SIG-M5 (cell line): Measurements from ENCODE around the gene ARHGAP9.

Experiments used
- DNase-seq: peaks from one replicate; lab custom pipeline; 2025; lab: John Stamatoyannopoulos, UW

Gene ARHGAP9

DNA sequence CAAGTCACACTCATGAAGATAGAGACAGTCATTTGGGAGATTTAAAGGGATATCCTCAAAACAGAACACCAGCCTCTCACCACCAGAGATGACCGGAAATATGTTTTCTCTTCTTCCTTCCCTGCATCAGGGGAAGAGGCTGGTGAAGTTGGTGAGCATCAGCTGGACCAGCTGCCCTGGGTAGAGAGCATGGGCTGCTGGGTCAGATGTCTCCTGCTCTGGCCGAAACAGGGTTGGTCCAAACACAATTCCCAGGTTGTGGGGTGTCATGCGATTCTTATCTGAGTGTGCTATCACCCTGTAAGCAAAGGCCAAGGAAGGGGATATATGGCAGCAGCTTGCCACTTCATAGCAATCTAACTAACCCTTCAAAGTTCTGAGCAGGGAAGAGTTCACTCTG is 7.3 kb downstream of the ARHGAP9 start:
- no peak for DNase-seq

- no peak for DNase-seq
Measured at GRCh38 chr12:57471661-57472060, 8.0 kb downstream of the ARHGAP9 start.

DNA sequence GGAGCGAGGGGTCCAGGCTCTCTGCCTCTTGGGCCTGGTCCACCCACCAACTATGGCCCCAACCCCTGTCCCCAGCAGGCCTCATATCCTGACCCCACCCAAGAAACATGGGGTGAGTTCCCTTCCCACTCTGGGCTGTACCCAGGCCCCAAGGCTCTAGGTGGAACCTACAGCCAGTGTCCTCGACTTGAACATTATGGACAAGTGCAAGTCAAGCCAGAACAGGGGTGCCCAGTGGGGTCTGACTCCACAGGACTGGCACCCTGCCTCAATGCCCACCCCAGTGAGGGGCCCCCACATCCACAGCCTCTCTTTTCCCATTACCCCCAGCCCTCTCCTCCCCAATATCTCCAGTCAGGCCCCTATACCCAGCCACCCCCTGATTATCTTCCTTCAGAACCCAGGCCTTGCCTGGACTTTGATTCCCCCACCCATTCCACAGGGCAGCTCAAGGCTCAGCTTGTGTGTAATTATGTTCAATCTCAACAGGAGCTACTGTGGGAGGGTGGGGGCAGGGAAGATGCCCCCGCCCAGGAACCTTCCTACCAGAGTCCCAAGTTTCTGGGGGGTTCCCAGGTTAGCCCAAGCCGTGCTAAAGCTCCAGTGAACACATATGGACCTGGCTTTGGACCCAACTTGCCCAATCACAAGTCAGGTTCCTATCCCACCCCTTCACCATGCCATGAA is 8.6 kb downstream of the ARHGAP9 start:
- DNase-seq, result no peak

- no peak for DNase-seq
Measured at GRCh38 chr12:57470286-57470969, 9.2 kb downstream of the ARHGAP9 start.

- DNase-seq, result no peak
Measured at GRCh38 chr12:57469296-57470164, 10.1 kb downstream of the ARHGAP9 start.

DNA sequence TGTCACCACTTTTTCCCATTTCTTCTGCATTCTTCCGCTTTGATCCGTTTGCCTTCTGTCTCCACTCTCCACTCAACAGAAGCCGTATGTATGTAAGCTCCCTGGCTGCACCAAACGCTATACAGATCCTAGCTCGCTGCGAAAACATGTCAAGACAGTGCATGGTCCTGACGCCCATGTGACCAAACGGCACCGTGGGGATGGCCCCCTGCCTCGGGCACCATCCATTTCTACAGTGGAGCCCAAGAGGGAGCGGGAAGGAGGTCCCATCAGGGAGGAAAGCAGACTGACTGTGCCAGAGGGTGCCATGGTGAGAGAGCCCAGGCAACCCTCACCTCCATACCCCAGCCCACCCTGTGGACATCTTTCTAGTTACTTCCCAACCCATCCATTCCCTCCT is 11.8 kb downstream of the ARHGAP9 start:
- DNase-seq, result no peak

GRCh38 chr12:57467212-57467874 is 12.3 kb downstream of the ARHGAP9 start:
- DNase-seq, result no peak

- no peak for DNase-seq
Measured at GRCh38 chr12:57465747-57466505, 13.7 kb downstream of the ARHGAP9 start.

- no peak for DNase-seq
Measured at GRCh38 chr12:57465030-57465746, 14.5 kb downstream of the ARHGAP9 start.

DNA sequence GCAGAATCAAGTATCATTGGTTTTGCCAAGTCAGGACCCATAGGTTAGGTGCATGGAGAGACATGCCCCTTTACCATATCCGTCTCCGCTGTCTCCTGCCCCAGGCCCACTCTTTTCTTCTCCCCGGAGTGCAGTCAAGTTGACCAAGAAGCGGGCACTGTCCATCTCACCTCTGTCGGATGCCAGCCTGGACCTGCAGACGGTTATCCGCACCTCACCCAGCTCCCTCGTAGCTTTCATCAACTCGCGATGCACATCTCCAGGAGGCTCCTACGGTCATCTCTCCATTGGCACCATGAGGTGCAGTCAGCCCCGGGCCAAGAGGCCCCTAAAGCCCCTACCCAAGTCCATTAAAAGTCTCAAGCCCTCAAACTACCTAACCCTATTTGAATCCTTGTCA is 15.1 kb downstream of the ARHGAP9 start:
- DNase-seq, result no peak

GRCh38 chr12:57462912-57463253 is 16.8 kb downstream of the ARHGAP9 start:
- DNase-seq, result no peak

- no peak for DNase-seq
Measured at GRCh38 chr12:57462251-57462911, 17.3 kb downstream of the ARHGAP9 start.

GRCh38 chr12:57461917-57462250 is 17.8 kb downstream of the ARHGAP9 start:
- DNase-seq, result no peak

DNA sequence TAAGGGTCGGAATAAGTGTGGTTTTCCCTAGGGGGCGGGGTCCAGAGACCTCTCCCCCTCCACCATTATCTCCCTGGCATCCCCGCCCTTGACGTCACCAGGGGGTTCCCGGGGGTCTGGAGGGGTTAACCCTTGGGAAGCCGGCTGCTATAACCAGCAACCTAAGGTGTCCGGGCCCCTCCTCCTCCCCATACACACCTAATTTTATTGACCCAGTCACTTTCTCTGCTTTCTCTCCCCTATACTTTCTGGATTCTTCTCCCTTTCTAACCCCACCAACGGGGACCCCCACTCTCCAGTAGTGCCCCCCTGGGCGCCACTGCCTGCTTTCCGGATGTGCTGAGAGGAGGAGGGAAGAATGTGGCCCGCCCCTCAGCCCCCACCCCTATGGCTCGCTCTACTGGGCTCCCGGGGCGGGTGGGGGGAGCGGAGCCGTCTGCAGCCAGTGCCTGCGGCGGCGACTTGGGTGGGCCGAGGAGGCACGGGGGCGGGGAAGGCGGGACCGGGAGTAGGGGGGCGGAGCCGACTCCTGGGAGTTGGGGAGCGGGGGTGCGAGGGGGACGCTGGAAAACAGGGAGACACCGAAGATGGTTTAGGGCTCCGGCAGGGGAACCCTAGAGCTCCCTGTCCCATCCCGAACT is 18.3 kb downstream of the ARHGAP9 start:
- DNase-seq, result no peak

- DNase-seq, result no peak
Measured at GRCh38 chr12:57460841-57461275, 18.8 kb downstream of the ARHGAP9 start.

- no peak for DNase-seq
Measured at GRCh38 chr12:57460468-57460784, 19.2 kb downstream of the ARHGAP9 start.

DNA sequence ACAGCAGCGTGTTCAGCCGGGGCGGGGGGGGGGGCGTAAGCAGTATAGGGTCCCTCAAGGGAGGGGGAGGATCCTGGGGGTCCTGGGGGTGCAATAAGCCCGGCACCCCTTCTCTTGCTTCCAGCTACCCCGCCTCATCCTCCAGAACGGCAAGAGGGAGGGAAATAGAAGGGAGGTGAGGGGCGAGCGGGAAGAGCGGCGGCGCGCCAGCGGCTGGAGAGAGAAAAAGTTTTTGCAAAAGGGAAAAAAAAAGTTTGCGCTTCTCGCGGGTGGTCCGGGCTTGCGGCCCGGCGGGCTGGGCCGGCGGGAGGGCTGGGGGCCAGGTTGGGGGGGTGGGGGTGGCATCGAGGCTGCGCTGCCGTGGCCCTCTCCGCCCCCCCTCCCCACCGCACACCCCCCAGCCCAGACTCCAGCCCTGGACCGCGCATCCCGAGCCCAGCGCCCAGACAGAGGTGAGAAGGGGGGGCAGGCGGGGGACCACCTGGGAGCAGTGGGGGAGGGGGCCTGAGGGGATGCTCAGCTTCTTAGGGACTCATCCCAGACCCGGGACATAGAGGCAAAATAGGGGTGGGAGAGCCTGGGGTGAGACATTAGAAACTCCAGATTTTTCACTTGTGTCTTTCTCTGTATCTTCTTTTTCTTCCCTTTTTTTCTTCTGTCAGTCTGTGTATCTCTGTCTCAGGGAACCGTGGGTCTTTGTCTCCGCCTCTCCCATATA is 19.8 kb downstream of the ARHGAP9 start, which contains the start of gene GLI1:
GLI1 (plus strand) TSS at position 36 of the 718 bp plus-strand sequence. CDS start 3,907 bp downstream, outside the sequence.
- no peak for DNase-seq

DNA sequence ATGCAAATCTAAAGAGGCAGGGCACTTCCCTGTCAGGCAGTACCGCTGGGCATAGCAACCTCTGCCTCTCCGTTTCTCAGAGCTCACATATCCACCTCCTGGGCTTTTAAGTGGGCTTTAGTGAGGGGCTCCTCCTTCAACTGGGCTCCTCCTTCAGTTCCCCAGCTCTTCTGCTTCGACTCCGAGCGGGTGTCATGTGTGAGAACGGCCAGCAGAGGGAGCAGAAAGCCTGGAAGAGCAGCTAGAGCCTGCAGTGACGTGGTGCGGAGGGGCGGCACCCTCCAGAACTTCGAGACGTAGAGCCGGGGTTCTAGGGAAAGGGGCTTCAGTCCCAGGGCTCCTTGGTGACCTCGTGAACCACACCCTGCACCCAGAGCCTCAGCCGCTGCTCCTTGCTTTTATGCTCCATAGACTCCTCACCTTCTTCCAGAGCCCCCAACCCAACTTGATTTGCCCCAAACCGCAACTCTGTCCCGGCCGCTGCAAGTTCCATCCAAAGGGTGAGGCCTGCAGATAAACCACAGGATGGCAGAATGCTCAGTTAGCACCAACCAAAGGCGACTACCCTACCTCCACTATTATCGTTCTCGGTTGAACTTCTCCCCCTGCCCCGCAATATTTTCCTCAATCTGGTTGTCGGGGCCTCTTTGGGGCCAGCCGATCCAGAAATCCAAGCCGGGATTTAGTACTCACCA is 20.5 kb downstream of the ARHGAP9 start:
- peak; percentile 85 for DNase-seq

DNA sequence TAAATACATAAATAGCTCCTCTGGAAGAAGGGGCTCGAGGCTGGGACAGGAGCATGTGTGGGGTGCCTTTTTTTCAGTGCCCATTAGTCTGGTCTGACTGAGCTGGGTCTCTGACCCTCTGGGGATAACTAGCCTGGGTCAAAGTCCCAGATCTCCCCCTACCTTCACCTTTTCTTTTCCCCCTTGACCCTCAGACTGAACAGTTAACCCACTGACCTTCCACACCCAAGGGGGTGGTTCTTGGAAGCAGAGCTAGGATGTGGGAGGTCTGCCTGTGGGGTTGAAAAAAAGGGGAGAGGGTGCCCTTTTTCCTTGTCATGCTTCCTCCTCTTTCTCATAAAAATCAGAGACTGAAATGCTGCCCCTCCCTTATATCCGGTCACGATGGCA is 21.0 kb downstream of the ARHGAP9 start:
- no peak for DNase-seq
